GM12801 (cell line): Measurements from ENCODE around the gene RXFP1.

ENCODE experiments used
- CTCF ChIP-seq: IDR thresholded peaks from one replicate; pipeline ENCODE4 v1.5.1; 2011; ENCODE audit warnings: control low read depth; ENCODE audit not compliant: insufficient read length; ENCODE audit errors: extremely low read depth

The RXFP1 gene

DNA sequence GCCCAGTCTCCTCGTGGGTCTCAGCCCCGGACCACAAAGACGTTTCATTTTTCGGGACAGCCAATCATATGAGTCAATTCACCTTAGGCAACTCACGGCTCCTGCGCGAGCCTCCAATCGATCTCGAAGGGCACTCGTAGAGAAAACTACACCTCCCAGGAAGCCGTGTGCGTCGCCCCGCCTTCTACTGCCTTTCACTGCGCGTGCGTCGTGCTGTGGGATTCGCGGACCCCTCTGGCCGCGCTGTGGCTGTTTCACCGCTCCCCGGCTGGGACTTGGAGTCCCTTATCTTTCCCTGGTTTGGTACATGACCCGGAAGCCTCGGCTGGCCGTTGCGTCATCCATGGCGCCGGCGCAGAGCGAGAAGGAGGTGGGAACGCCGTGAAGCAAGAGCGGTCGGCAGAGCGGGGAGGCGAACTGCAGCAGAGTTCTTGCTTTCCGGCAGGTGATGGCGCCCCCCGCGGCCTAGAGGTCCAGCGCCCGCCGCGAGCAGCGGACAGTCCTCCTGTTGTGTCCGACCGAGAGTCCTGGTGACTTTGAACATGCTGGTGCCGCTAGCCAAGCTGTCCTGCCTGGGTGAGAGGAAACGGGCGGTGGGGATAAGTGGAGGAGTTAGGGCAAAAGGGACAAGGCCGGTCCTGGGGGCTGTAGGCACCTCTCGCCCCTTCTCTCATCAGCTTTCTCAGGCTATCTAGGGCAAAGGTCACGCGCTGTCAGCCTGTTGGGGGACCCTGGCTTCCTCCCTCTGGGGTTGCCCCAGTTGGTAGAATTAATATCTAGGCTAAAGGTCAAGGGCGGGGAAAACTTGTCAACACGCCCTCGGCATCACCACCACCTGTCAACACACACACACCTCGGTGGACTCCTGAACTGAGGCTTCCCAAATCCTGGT lies 150.5 kb downstream of the RXFP1 start, which contains the start of gene ETFDH:
Gene ETFDH, plus strand, starts transcription at position 382 of the 892 bp plus-strand sequence. Its CDS starts 161 bp downstream, at position 543.
- no peak for TF ChIP-seq CTCF

- TF ChIP-seq CTCF = no peak
These were observed 152.0 kb downstream of the RXFP1 start for GRCh38 chr4:158673633-158674032.

GRCh38 chr4:158676076-158676475 lies 154.4 kb downstream of the RXFP1 start:
- no peak for TF ChIP-seq CTCF

GRCh38 chr4:158678767-158679166 lies 157.1 kb downstream of the RXFP1 start:
- no peak for TF ChIP-seq CTCF

GRCh38 chr4:158681629-158682028 lies 159.9 kb downstream of the RXFP1 start:
- no peak for TF ChIP-seq CTCF

DNA sequence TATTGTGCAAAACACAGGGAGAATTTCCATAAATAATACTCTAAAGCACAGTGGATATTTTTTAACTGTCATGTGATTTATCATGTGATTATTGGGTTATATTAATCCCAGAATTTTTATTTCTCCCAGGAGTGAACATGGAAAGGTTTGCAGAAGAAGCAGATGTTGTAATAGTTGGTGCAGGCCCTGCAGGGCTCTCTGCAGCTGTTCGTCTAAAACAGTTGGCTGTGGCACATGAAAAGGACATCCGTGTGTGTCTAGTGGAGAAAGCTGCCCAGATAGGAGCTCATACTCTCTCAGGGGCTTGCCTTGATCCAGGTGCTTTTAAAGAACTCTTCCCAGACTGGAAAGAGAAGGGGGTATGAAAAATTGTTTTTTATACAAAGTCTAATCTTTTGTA lies 160.4 kb downstream of the RXFP1 start:
- TF ChIP-seq CTCF = no peak

DNA sequence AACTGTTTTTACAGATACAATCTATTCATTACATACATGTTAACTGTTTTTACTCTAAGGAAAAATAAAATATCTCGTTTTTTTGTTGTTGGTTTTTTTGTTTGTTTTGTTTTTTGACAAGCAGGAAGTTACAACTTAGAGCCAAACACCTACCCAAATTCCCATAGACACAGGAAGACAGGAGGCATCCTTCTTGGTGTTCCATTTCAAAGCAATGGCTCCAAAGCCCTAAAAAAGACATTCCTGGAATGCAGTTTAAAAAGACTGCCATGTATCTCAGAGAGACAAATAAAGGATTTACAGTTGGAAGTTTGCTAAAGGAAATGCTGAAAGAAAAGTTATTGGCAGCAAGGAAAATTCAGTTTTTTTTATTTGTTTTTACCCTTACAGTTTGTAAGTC lies 167.1 kb downstream of the RXFP1 start:
- no peak for TF ChIP-seq CTCF
